Gastrocnemius medialis (tissue), 4 donors: ENCODE results near the gene ESPN. TPM values are rescaled to one million over a fixed set of nuclear protein-coding genes. Genes with fewer than 3 reads are reported as not detected.

Source experiments
- ATAC-seq, 2 donors: fragments of 150-250 bp; one replicate each; pipeline ENCODE4 v1.9.1; 2016
- DNase-seq, 2 donors: peaks; one replicate each; pipeline ENCODE4 v3.0.0-alpha.2; 2019
- H3K27ac ChIP-seq, 4 donors: fragments of 200-600 bp; sonication (generic); 1 replicate in 1 of 4; 2 replicates in 3 of 4; pipeline ENCODE4 v1.5.1; 2016 to 2018; ENCODE audit warnings: mild to moderate bottlenecking in 2 of 4, moderate library complexity in 1 of 4
- H3K27me3 ChIP-seq, 3 donors: fragments of 200-600 bp; sonication (generic) in 2 of 3; 1 replicate in 1 of 3; 2 replicates in 2 of 3; pipeline versions ENCODE4 v1.5.1 to v1.6.0; 2016 to 2019; ENCODE audit warnings: mild to moderate bottlenecking in 1 of 3, moderate library complexity in 1 of 3
- H3K36me3 ChIP-seq, 2 donors: fragments of 200-600 bp; sonication (generic) in 1 of 2; one replicate each; pipeline ENCODE4 v1.5.1; 2017 to 2018
- H3K4me1 ChIP-seq, 2 donors: fragments of 200-600 bp; sonication (generic) in 1 of 2; one replicate each; pipeline ENCODE4 v1.5.1; 2016 to 2017; ENCODE audit warnings: mild to moderate bottlenecking in 2 of 2
- H3K4me3 ChIP-seq, 4 donors: fragments of 200-600 bp; sonication (generic) in 3 of 4; 1 replicate in 1 of 4; 2 replicates in 3 of 4; pipeline ENCODE4 v1.5.1; 2016 to 2019; ENCODE audit warnings: mild to moderate bottlenecking in 2 of 4
- H3K9me3 ChIP-seq, 3 donors: fragments of 200-600 bp; sonication (generic) in 2 of 3; 1 replicate in 1 of 3; 2 replicates in 2 of 3; pipeline ENCODE4 v1.5.1; 2016 to 2019
- CTCF ChIP-seq, 5 experiments: fragments of 450-650 bp in 3 of 5; fragments of 200-600 bp in 2 of 5; sonication (generic) in 2 of 5; IDR thresholded peaks in 4 of 5; conservative IDR thresholded peaks in 1 of 5; 1 replicate in 4 of 5; 2 replicates in 1 of 5; pipeline ENCODE4 v1.5.1; 2016 to 2019; ENCODE audit warnings: antibody characterized with exemption in 5 of 5, mild to moderate bottlenecking in 3 of 5, moderate library complexity in 3 of 5
- POLR2A ChIP-seq, 2 donors: fragments of 450-650 bp; IDR thresholded peaks; one replicate each; pipeline ENCODE4 v1.6.1; 2017; ENCODE audit warnings: antibody characterized with exemption in 2 of 2, mild to moderate bottlenecking in 2 of 2, moderate library complexity in 2 of 2
- in situ Hi-C, 4 donors: fragments of 200-750 bp; cut with MboI; loops; one replicate each; pipeline versions ENCODE4 v1.15.0 to v1.8.0; 2017; ENCODE audit warnings: low sequenced_read_pairs in 4 of 4
- intact Hi-C: fragments of 100-400 bp; cut with DNase I; formaldehyde crosslinking; loops from one replicate; pipeline ENCODE4 v1.15.1; 2023; ENCODE audit warnings: low total_unique reads
- total RNA-seq, 4 donors: library from RNA; depleted of rRNA; stranded (reverse); fragments of >200 nt; gene quantifications; one replicate each; pipeline versions ENCODE4 v1.1.0 to v1.2.3, GENCODE V29; 2016

Gene ESPN
- total RNA-seq, 4 donors from 2014 or later, result 0.41 TPM; not detected in 3

GRCh38 chr1:6475381-6476133, 51.0 kb downstream of the ESPN start:
- no peak for TF ChIP-seq POLR2A (IDR thresholded peaks at IDR 0.05)
- TF ChIP-seq CTCF (IDR thresholded peaks at IDR 0.05 in 4 of 5, conservative IDR thresholded peaks at IDR 0.05 in 1 of 5), result peak; percentile 56 to 93 (median 80)
- Histone ChIP-seq H3K36me3 (no peaks in the 10 kb centered on the region), H3K9me3 (no peaks in the 10 kb centered on the region), H3K27me3 (no peaks in the 10 kb centered on the region), H3K4me3 (no peak overlapping the region), H3K27ac (no peak overlapping the region), H3K4me1 (no peaks in the 10 kb centered on the region)
- ATAC-seq, result peak; percentile 50 to 81
- in situ Hi-C loops, result loop anchor here in 1 of 4 donors (25.0 kb wide), 1 partner anchor 162 kb away; no protein-coding TSS in a partner anchor
- intact Hi-C loops, result no loop called here
- peak in 1 of 2 donors; percentile 30 for DNase-seq

GRCh38 chr1:6476483-6476882, 51.9 kb downstream of the ESPN start:
- Histone ChIP-seq H3K36me3 (no peaks in the 10 kb centered on the region), H3K4me3 (no peak overlapping the region), H3K4me1 (no peaks in the 10 kb centered on the region), H3K27ac (no peak overlapping the region), H3K9me3 (no peaks in the 10 kb centered on the region), H3K27me3 (no peaks in the 10 kb centered on the region)
- in situ Hi-C loops, result loop anchor here in 1 of 4 donors (25.0 kb wide), 1 partner anchor 161 kb away; no protein-coding TSS in a partner anchor
- no peak for TF ChIP-seq POLR2A (IDR thresholded peaks at IDR 0.05)
- TF ChIP-seq CTCF (IDR thresholded peaks at IDR 0.05 in 4 of 5, conservative IDR thresholded peaks at IDR 0.05 in 1 of 5), result no peak
- ATAC-seq (no peak), DNase-seq (no peak)
- intact Hi-C loops, result no loop called here

DNA sequence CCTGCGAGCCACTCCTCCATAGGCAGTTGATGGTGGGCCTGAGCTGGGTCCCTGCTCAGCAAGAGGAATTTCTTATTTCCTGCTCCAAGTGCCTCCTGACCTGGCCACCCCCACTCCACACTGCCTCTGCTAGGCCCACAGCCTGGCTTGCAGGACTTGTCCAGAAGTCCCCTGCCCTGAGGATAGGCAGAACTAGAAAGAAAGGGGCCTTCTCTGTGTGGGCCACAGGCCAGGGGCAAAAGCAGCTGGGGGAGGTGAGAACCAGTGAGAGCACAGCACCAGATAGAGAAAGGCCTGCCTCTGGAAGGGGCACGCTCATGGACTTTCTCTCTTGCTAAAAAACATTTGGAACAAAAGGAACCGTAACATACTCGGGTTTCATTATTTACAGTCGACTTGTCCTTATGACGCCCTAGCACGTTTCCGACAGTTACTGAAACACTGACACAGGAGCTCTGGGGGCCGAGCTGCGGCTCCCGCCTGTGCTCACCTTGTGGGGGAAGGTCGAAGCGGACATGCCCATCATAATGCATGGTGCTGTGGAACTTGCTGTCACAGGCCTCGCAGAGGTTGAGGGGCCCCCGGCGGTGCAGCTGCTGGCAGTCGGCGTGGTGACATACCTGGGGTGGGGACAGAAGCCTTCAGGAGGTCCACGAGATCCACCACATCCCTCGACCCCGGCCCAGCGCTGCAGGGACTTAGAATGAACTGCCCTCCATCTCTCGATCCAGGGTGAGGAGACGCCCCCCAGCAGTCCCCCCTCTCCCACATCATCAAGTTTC, 52.7 kb downstream of the ESPN start:
- no peaks in the 10 kb centered on the region for H3K4me1 ChIP-seq
- no peak overlapping the region for H3K4me3 ChIP-seq
- no peak overlapping the region for H3K27ac ChIP-seq
- TF ChIP-seq POLR2A (IDR thresholded peaks at IDR 0.05) (no peak), CTCF (IDR thresholded peaks at IDR 0.05 in 4 of 5, conservative IDR thresholded peaks at IDR 0.05 in 1 of 5) (no peak)
- no peaks in the 10 kb centered on the region for H3K27me3 ChIP-seq
- in situ Hi-C loops (loop anchor here in 1 of 4 donors (25.0 kb wide), 1 partner anchor 160 kb away; no protein-coding TSS in a partner anchor), intact Hi-C loops (no loop called here)
- DNase-seq (no peak), ATAC-seq (no peak)
- H3K9me3 ChIP-seq, result no peaks in the 10 kb centered on the region
- H3K36me3 ChIP-seq, result no peaks in the 10 kb centered on the region

GRCh38 chr1:6481820-6482219, 57.2 kb downstream of the ESPN start:
- in situ Hi-C loops (loop anchor here (10.0 to 25.0 kb wide), 2 partner anchors 155 to 163 kb away; no protein-coding TSS in a partner anchor), intact Hi-C loops (no loop called here)
- DNase-seq (no peak), ATAC-seq (no peak)
- H3K4me1 ChIP-seq, result peaks cover 0 to 7% of the 10 kb centered on the region in 2 donors
- TF ChIP-seq CTCF (IDR thresholded peaks at IDR 0.05 in 4 of 5, conservative IDR thresholded peaks at IDR 0.05 in 1 of 5), result no peak
- no peak for TF ChIP-seq POLR2A (IDR thresholded peaks at IDR 0.05)
- no peaks in the 10 kb centered on the region for H3K36me3 ChIP-seq
- no peak overlapping the region for H3K4me3 ChIP-seq
- peaks cover 9 to 18% (median 9%) of the 10 kb centered on the region in 3 donors for H3K27me3 ChIP-seq
- no peak overlapping the region for H3K27ac ChIP-seq
- H3K9me3 ChIP-seq, result no peaks in the 10 kb centered on the region
